Tibial nerve (tissue), 4 donors: Measurements from ENCODE around the gene CRYBB3. TPM values are rescaled to one million over a fixed set of nuclear protein-coding genes. Genes with fewer than 3 reads are reported as not detected.

Experiments
- DNase-seq, 2 donors: peaks; one replicate each; pipeline ENCODE4 v3.0.0-alpha.2; 2019; ENCODE audit warnings: low spot score in 2 of 2
- H3K27ac ChIP-seq, 4 donors: fragments of 200-600 bp; sonication (generic) in 3 of 4; one replicate each; pipeline ENCODE4 v1.5.1; 2017 to 2019; ENCODE audit warnings: mild to moderate bottlenecking in 1 of 4
- H3K27me3 ChIP-seq, 2 donors: fragments of 200-600 bp; sonication (generic) in 1 of 2; one replicate each; pipeline versions ENCODE4 v1.5.1 to v1.6.0; 2017 to 2019
- H3K36me3 ChIP-seq, 3 donors: fragments of 200-600 bp; sonication (generic); one replicate each; pipeline ENCODE4 v1.5.1; 2018 to 2019
- H3K4me1 ChIP-seq, 4 donors: fragments of 200-600 bp; sonication (generic) in 3 of 4; one replicate each; pipeline ENCODE4 v1.5.1; 2017 to 2019
- H3K4me3 ChIP-seq, 4 donors: fragments of 200-600 bp; sonication (generic) in 3 of 4; one replicate each; pipeline ENCODE4 v1.5.1; 2017 to 2019; ENCODE audit warnings: mild to moderate bottlenecking in 1 of 4, moderate library complexity in 1 of 4
- H3K9me3 ChIP-seq, 4 donors: fragments of 200-600 bp; sonication (generic) in 3 of 4; one replicate each; pipeline ENCODE4 v1.5.1; 2017 to 2019
- EP300 ChIP-seq, 2 donors: sonication (generic); formaldehyde crosslinking; IDR thresholded peaks; one replicate each; pipeline ENCODE4 v1.6.1; 2017; ENCODE audit warnings: antibody characterized with exemption in 2 of 2, mild to moderate bottlenecking in 1 of 2
- POLR2A ChIP-seq, 2 donors: fragments of 450-650 bp; IDR thresholded peaks; one replicate each; pipeline ENCODE4 v1.6.1; 2017; ENCODE audit warnings: antibody characterized with exemption in 2 of 2, mild to moderate bottlenecking in 2 of 2, moderate library complexity in 2 of 2
- WGBS, 2 donors: methylation state at CpG; one replicate each; pipeline ENCODE4 v1.1.5; 2018; 5-methylcytosine and 5-hydroxymethylcytosine counted together
- total RNA-seq, 4 donors: library from RNA; depleted of rRNA; stranded (reverse); fragments of >200 nt; gene quantifications; one replicate each; pipeline ENCODE4 v1.1.0, GENCODE V29; 2016
- TF ChIP-seq, protein P1 (sequence below), 5 experiments: fragments of 200-600 bp in 3 of 5; fragments of 450-650 bp in 2 of 5; sonication (generic) in 3 of 5; IDR thresholded peaks; one replicate each; pipeline ENCODE4 v1.5.1; 2016 to 2019; ENCODE audit warnings: antibody characterized with exemption in 5 of 5, mild to moderate bottlenecking in 3 of 5, moderate library complexity in 2 of 5

Gene CRYBB3
- total RNA-seq, 4 donors from 2014 or later, result not detected

GRCh38 chr22:25182131-25183110 is 17.2 kb upstream of the CRYBB3 start:
- H3K4me1 ChIP-seq, result no peaks in the 10 kb centered on the region

GRCh38 chr22:25183949-25184619 is 15.6 kb upstream of the CRYBB3 start:
- Histone ChIP-seq H3K4me3 (no peak overlapping the region), H3K9me3 (peaks cover 0 to 11% (median 0%) of the 10 kb centered on the region in 4 donors), H3K4me1 (no peaks in the 10 kb centered on the region), H3K27ac (no peak overlapping the region), H3K36me3 (peaks cover 0 to 85% (median 8%) of the 10 kb centered on the region in 3 donors), H3K27me3 (no peaks in the 10 kb centered on the region)
- 85 to 86% methylated on average over 12 of the region's 12 CpGs for WGBS, 2 donors
- TF ChIP-seq EP300 (IDR thresholded peaks at IDR 0.05), result no peak
- no peak for DNase-seq

More at GRCh38 chr22:25182131-25183110, 17.2 kb upstream of the CRYBB3 start:
- H3K27ac ChIP-seq, result no peak overlapping the region
- H3K4me3 ChIP-seq, result no peak overlapping the region
- TF ChIP-seq, protein P1, sequence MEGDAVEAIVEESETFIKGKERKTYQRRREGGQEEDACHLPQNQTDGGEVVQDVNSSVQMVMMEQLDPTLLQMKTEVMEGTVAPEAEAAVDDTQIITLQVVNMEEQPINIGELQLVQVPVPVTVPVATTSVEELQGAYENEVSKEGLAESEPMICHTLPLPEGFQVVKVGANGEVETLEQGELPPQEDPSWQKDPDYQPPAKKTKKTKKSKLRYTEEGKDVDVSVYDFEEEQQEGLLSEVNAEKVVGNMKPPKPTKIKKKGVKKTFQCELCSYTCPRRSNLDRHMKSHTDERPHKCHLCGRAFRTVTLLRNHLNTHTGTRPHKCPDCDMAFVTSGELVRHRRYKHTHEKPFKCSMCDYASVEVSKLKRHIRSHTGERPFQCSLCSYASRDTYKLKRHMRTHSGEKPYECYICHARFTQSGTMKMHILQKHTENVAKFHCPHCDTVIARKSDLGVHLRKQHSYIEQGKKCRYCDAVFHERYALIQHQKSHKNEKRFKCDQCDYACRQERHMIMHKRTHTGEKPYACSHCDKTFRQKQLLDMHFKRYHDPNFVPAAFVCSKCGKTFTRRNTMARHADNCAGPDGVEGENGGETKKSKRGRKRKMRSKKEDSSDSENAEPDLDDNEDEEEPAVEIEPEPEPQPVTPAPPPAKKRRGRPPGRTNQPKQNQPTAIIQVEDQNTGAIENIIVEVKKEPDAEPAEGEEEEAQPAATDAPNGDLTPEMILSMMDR (IDR thresholded peaks at IDR 0.05), result no peak
- peak in 1 of 2 donors; percentile 5 for TF ChIP-seq EP300 (IDR thresholded peaks at IDR 0.05)
- TF ChIP-seq POLR2A (IDR thresholded peaks at IDR 0.05), result no peak
- H3K36me3 ChIP-seq, result peaks cover 0 to 88% (median 8%) of the 10 kb centered on the region in 3 donors
- DNase-seq, result no peak
- no peaks in the 10 kb centered on the region for H3K27me3 ChIP-seq
- 73 to 77% methylated on average over 10 of the region's 10 CpGs for WGBS, 2 donors
- H3K9me3 ChIP-seq, result peaks cover 0 to 11% (median 0%) of the 10 kb centered on the region in 4 donors

GRCh38 chr22:25186140-25186539 is 13.5 kb upstream of the CRYBB3 start:
- H3K36me3 ChIP-seq, result peaks cover 0 to 85% (median 12%) of the 10 kb centered on the region in 3 donors

GRCh38 chr22:25187469-25187868 is 12.2 kb upstream of the CRYBB3 start:
- H3K27me3 ChIP-seq, result no peaks in the 10 kb centered on the region
- DNase-seq, result no peak
- peaks cover 3 to 88% (median 12%) of the 10 kb centered on the region in 3 donors for H3K36me3 ChIP-seq
- H3K9me3 ChIP-seq, result no peaks in the 10 kb centered on the region
- no peak overlapping the region for H3K27ac ChIP-seq
- WGBS, 2 donors, result 77 to 91% methylated on average over 6 of the region's 6 CpGs
- H3K4me1 ChIP-seq, result no peaks in the 10 kb centered on the region
- no peak for TF ChIP-seq POLR2A (IDR thresholded peaks at IDR 0.05)
- TF ChIP-seq, protein P1 (IDR thresholded peaks at IDR 0.05), result no peak
- no peak for TF ChIP-seq EP300 (IDR thresholded peaks at IDR 0.05)
- no peak overlapping the region for H3K4me3 ChIP-seq

More at GRCh38 chr22:25186140-25186539, 13.5 kb upstream of the CRYBB3 start:
- no peak overlapping the region for H3K27ac ChIP-seq
- H3K9me3 ChIP-seq, result no peaks in the 10 kb centered on the region
- 83 to 88% methylated on average over 3 of the region's 3 CpGs for WGBS, 2 donors
- TF ChIP-seq POLR2A (IDR thresholded peaks at IDR 0.05), result no peak
- TF ChIP-seq, protein P1 (IDR thresholded peaks at IDR 0.05), result no peak
- TF ChIP-seq EP300 (IDR thresholded peaks at IDR 0.05), result no peak
- no peak overlapping the region for H3K4me3 ChIP-seq
- DNase-seq, result no peak
- no peaks in the 10 kb centered on the region for H3K4me1 ChIP-seq
- no peaks in the 10 kb centered on the region for H3K27me3 ChIP-seq

DNA sequence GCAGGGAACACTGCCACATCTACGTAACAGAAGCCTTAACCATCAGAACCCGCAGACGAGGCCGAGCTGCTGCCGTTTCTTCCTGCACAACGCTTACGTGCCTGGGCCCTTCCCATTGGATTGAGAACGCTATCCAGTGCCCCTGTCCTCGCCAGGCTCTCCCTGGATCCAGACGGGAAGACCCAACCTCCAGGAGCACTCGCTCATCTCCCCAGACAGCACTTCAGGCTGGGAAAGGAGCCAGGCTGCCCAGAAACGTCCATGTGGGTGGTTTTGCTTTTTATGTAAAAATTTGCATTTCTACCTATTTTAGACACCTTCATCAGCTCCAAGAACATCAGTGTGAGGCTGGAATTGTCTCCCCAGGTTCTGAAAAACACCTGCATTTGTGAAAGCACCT is 7.3 kb upstream of the CRYBB3 start:
- H3K27me3 ChIP-seq, result no peaks in the 10 kb centered on the region
- H3K4me1 ChIP-seq, result no peaks in the 10 kb centered on the region
- H3K36me3 ChIP-seq, result peaks cover 3 to 88% (median 6%) of the 10 kb centered on the region in 3 donors
- no peak for DNase-seq
- no peak overlapping the region for H3K27ac ChIP-seq
- TF ChIP-seq, protein P1 (IDR thresholded peaks at IDR 0.05), result no peak
- TF ChIP-seq POLR2A (IDR thresholded peaks at IDR 0.05) (no peak), EP300 (IDR thresholded peaks at IDR 0.05) (no peak)
- 77 to 81% methylated on average over 12 of the region's 12 CpGs for WGBS, 2 donors
- no peaks in the 10 kb centered on the region for H3K9me3 ChIP-seq
- H3K4me3 ChIP-seq, result no peak overlapping the region
